H1 (cell line): ENCODE measurements around the gene PPP1CA. TPM values are rescaled to one million over a fixed set of nuclear protein-coding genes. Genes with fewer than 3 reads are reported as not detected.

Source experiments
- BRCA1 ChIP-seq: IDR thresholded peaks from 2 replicates; pipeline ENCODE4 v1.6.1; 2012; ENCODE audit warnings: low read depth, low read length, improper control_type of control experiment
- polyA plus RNA-seq, 7 experiments: library from polyadenylated mRNA; depleted of rRNA in 3 of 7; stranded (reverse) in 5 of 7; unstranded in 2 of 7; fragments of >200 nt in 5 of 7; fragments of 200-250 nt in 2 of 7; gene quantifications; 1 replicate in 5 of 7; 2 replicates in 1 of 7; 4 replicates in 1 of 7; pipeline versions ENCODE4 v1.2.1 to v1.2.3, GENCODE V29; 2011 to 2013; ENCODE audit warnings: missing spikeins in 2 of 7, mixed read lengths in 2 of 7
- total RNA-seq: library from RNA; stranded (reverse); fragmentation: NEBNext Ultra II Directional; extraction: Animal tissue kit (Norgen Biotek cat#: 25700); gene quantifications from 2 replicates; pipeline ENCODE4 v1.2.1, GENCODE V29; 2021
- TF ChIP-seq, protein P1 (sequence below): fragments of 300-600 bp; sonication (generic); IDR thresholded peaks from 2 replicates; pipeline ENCODE4 v1.7.1; 2012; ENCODE audit warnings: low read length, moderate library complexity, mild to moderate bottlenecking, inconsistent platforms; ENCODE audit not compliant: insufficient replicate concordance
- TF ChIP-seq, protein P2 (sequence below): IDR thresholded peaks from 2 replicates; pipeline ENCODE4 v1.6.1; 2012; ENCODE audit warnings: inconsistent platforms

PPP1CA gene
- total and polyA plus RNA-seq, 2 of the 8 experiments (the other 6 are each of a cell fraction or from before 2014, with no cell fraction given), result 198 to 359 TPM

GRCh38 chr11:67371911-67372320 lies 29.7 kb downstream of the PPP1CA start (continued):
- TF ChIP-seq, protein P1, sequence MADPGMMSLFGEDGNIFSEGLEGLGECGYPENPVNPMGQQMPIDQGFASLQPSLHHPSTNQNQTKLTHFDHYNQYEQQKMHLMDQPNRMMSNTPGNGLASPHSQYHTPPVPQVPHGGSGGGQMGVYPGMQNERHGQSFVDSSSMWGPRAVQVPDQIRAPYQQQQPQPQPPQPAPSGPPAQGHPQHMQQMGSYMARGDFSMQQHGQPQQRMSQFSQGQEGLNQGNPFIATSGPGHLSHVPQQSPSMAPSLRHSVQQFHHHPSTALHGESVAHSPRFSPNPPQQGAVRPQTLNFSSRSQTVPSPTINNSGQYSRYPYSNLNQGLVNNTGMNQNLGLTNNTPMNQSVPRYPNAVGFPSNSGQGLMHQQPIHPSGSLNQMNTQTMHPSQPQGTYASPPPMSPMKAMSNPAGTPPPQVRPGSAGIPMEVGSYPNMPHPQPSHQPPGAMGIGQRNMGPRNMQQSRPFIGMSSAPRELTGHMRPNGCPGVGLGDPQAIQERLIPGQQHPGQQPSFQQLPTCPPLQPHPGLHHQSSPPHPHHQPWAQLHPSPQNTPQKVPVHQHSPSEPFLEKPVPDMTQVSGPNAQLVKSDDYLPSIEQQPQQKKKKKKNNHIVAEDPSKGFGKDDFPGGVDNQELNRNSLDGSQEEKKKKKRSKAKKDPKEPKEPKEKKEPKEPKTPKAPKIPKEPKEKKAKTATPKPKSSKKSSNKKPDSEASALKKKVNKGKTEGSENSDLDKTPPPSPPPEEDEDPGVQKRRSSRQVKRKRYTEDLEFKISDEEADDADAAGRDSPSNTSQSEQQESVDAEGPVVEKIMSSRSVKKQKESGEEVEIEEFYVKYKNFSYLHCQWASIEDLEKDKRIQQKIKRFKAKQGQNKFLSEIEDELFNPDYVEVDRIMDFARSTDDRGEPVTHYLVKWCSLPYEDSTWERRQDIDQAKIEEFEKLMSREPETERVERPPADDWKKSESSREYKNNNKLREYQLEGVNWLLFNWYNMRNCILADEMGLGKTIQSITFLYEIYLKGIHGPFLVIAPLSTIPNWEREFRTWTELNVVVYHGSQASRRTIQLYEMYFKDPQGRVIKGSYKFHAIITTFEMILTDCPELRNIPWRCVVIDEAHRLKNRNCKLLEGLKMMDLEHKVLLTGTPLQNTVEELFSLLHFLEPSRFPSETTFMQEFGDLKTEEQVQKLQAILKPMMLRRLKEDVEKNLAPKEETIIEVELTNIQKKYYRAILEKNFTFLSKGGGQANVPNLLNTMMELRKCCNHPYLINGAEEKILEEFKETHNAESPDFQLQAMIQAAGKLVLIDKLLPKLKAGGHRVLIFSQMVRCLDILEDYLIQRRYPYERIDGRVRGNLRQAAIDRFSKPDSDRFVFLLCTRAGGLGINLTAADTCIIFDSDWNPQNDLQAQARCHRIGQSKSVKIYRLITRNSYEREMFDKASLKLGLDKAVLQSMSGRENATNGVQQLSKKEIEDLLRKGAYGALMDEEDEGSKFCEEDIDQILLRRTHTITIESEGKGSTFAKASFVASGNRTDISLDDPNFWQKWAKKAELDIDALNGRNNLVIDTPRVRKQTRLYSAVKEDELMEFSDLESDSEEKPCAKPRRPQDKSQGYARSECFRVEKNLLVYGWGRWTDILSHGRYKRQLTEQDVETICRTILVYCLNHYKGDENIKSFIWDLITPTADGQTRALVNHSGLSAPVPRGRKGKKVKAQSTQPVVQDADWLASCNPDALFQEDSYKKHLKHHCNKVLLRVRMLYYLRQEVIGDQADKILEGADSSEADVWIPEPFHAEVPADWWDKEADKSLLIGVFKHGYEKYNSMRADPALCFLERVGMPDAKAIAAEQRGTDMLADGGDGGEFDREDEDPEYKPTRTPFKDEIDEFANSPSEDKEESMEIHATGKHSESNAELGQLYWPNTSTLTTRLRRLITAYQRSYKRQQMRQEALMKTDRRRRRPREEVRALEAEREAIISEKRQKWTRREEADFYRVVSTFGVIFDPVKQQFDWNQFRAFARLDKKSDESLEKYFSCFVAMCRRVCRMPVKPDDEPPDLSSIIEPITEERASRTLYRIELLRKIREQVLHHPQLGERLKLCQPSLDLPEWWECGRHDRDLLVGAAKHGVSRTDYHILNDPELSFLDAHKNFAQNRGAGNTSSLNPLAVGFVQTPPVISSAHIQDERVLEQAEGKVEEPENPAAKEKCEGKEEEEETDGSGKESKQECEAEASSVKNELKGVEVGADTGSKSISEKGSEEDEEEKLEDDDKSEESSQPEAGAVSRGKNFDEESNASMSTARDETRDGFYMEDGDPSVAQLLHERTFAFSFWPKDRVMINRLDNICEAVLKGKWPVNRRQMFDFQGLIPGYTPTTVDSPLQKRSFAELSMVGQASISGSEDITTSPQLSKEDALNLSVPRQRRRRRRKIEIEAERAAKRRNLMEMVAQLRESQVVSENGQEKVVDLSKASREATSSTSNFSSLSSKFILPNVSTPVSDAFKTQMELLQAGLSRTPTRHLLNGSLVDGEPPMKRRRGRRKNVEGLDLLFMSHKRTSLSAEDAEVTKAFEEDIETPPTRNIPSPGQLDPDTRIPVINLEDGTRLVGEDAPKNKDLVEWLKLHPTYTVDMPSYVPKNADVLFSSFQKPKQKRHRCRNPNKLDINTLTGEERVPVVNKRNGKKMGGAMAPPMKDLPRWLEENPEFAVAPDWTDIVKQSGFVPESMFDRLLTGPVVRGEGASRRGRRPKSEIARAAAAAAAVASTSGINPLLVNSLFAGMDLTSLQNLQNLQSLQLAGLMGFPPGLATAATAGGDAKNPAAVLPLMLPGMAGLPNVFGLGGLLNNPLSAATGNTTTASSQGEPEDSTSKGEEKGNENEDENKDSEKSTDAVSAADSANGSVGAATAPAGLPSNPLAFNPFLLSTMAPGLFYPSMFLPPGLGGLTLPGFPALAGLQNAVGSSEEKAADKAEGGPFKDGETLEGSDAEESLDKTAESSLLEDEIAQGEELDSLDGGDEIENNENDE, result no peak
- TF ChIP-seq BRCA1, result no peak
- TF ChIP-seq, protein P2, sequence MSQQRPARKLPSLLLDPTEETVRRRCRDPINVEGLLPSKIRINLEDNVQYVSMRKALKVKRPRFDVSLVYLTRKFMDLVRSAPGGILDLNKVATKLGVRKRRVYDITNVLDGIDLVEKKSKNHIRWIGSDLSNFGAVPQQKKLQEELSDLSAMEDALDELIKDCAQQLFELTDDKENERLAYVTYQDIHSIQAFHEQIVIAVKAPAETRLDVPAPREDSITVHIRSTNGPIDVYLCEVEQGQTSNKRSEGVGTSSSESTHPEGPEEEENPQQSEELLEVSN, result no peak
- TF ChIP-seq, all 59 proteins: peak for 0
